Measurements from ENCODE around the gene TMEM217. TPM values are rescaled to one million over a fixed set of nuclear protein-coding genes. Genes with fewer than 3 reads are reported as not detected.

Gene TMEM217
- total RNA-seq, 2 donors from 2014 or later: 0.50 to 7.3 TPM

DNA sequence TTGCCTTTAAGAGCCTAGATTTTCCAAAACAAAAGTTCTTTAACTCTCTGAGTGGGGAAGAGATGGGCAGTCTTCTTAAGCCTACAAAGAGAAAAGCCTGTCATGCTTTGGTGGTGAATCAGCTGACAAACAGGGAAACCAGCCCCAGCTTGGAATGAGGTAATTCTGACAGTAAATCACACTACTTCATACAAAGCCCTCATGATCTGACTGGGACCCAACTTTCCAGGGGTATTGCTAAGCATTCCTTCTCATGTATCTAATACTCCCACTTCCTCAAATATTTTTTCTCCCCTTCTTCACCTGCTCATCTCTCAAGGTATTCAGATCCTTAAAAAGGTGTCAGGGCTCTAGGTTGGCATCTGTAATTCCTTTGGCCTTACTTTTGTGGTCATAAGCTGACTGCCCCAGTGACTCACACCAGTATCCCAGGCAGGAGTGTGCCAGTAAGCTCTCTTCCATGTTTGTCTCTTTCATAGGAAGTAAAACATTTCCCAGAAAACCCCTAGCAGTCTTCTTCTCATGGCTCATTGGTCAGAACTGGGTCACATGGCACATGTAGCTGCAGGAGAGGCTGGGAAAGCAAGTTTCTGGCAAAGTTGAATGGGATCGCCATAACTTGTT, 15.4 kb downstream of the TMEM217 start:
- Histone ChIP-seq H3K36me3 (no peaks in the 10 kb centered on the region), H3K4me3 (no peak overlapping the region), H3K4me1 (replicated peaks) (no peaks in the 10 kb centered on the region), H3K27me3 (replicated peaks; ENCODE audit: insufficient read depth) (no peaks in the 10 kb centered on the region), H3K27ac (peak overlapping the region; percentile 16 to 48), H3K9me3 (no peaks in the 10 kb centered on the region)
- intact Hi-C loops (cut with DNase I): no loop called here
- TF ChIP-seq, protein P1, sequence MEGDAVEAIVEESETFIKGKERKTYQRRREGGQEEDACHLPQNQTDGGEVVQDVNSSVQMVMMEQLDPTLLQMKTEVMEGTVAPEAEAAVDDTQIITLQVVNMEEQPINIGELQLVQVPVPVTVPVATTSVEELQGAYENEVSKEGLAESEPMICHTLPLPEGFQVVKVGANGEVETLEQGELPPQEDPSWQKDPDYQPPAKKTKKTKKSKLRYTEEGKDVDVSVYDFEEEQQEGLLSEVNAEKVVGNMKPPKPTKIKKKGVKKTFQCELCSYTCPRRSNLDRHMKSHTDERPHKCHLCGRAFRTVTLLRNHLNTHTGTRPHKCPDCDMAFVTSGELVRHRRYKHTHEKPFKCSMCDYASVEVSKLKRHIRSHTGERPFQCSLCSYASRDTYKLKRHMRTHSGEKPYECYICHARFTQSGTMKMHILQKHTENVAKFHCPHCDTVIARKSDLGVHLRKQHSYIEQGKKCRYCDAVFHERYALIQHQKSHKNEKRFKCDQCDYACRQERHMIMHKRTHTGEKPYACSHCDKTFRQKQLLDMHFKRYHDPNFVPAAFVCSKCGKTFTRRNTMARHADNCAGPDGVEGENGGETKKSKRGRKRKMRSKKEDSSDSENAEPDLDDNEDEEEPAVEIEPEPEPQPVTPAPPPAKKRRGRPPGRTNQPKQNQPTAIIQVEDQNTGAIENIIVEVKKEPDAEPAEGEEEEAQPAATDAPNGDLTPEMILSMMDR (IDR thresholded peaks at IDR 0.05): no peak
- TF ChIP-seq POLR2AphosphoS5 (IDR thresholded peaks at IDR 0.05) (peak; percentile 46), POLR2A (IDR thresholded peaks at IDR 0.05) (no peak)
- DNase-seq (ENCODE audit: low spot score): peak; percentile 36
- WGBS: 78% methylated on average over 1 of the region's 1 CpG

DNA sequence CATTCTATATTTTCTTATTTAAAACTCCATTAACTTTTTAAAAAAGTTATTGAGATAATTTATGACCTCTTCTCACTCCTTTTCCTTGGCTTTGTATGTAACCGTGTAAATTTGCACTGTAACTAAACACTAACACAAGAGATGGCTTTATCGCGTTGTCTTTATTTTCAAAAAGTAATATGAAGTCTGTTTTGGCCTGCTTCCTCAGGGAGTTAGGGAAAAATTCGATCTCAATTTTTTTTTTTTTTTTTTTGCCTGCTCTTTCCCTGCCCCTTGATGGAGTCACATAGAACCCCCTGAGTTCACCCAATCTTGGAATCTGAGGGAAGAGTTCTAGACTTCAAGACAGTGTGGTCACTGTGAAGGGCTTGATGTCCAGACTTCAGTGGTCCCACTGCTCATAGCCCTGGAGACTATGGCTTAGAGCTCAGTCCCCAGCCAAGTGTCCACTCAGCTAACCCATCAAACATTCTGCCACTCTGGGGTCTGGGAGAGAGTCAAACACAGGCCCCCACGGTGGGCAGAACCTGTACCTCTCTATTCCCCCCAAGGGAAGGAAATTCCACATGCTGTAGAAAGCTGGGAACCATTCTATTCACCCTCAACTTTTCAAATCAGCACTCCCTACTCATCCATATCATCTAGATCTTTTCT, 16.0 kb downstream of the TMEM217 start:
- Histone ChIP-seq H3K4me1 (replicated peaks) (no peaks in the 10 kb centered on the region), H3K9me3 (no peaks in the 10 kb centered on the region), H3K36me3 (no peaks in the 10 kb centered on the region), H3K4me3 (no peak overlapping the region), H3K27me3 (replicated peaks; ENCODE audit: insufficient read depth) (no peaks in the 10 kb centered on the region), H3K27ac (peak overlapping the region; percentile 16 to 48)
- no peak for DNase-seq (ENCODE audit: low spot score)
- TF ChIP-seq POLR2A (IDR thresholded peaks at IDR 0.05): no peak
- no peak for TF ChIP-seq POLR2AphosphoS5 (IDR thresholded peaks at IDR 0.05)
- TF ChIP-seq, protein P1 (IDR thresholded peaks at IDR 0.05): no peak
- intact Hi-C loops (cut with DNase I): no loop called here
- 52% methylated on average over 5 of the region's 5 CpGs for WGBS

DNA sequence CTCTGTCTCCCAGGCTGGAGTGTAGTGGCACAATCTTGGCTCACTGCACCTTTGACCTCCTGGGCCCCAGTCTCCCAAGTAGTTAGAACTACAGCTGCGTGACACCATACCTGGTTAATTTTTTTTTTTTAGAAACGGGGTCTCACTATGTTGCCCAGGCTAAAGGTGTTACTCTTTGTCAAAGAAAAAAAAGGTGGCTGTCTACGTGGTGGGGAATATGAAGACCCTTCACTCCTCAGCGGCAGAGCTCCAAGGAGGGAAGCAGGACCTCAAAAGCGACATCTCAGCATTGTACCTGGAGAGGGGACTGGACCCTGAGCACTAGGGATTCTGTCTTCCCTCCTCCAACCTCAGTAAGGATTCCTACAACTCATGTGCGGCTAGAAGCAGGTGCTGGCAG, 16.8 kb downstream of the TMEM217 start:
- TF ChIP-seq, protein P1 (IDR thresholded peaks at IDR 0.05): no peak
- TF ChIP-seq POLR2A (IDR thresholded peaks at IDR 0.05) (no peak), POLR2AphosphoS5 (IDR thresholded peaks at IDR 0.05) (no peak)
- H3K27ac ChIP-seq: no peak overlapping the region
- WGBS: 96% methylated on average over 6 of the region's 6 CpGs
- DNase-seq (ENCODE audit: low spot score): no peak
- no peak overlapping the region for H3K4me3 ChIP-seq
- H3K9me3 ChIP-seq: no peaks in the 10 kb centered on the region
- no peaks in the 10 kb centered on the region for H3K4me1 ChIP-seq (replicated peaks)
- H3K27me3 ChIP-seq (replicated peaks; ENCODE audit: insufficient read depth): no peaks in the 10 kb centered on the region
- intact Hi-C loops (cut with DNase I): no loop called here
- no peaks in the 10 kb centered on the region for H3K36me3 ChIP-seq

DNA sequence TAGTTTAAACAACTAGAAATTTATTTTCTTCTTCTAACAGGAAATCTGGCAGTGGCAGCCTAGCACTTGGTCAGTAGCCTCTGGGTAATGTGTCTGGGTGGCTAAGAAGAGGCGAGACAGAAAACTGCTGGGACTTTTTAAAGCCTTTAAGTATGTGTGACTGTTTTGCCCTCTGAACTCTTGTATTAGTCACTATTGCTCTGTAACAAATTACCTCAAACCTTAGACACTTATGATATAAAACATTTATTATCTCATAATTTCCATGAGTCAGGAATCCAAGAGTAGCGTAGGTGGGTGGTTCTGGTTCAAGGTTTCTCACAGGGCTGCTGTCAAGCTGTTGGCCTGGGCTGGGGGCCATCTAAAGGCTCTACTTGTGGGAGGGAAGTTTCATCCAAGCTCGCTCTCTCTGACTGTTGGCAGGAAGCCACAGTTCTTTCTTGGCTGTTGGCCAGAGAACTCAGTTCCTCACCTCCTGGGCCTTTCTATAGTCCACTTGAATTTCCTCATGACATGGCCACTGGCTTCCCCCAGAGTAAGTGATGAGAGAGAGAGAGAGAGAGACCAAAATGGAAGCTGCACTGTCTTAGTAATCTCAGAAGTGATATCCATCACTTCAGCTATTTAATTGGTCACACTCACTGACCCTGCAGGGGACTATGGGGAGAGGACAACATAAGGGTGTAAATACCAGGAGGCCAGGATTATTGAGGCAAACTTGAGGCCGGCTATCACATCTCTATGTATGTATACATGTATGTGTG, 17.8 kb downstream of the TMEM217 start:
- H3K27me3 ChIP-seq (replicated peaks; ENCODE audit: insufficient read depth): no peaks in the 10 kb centered on the region
- intact Hi-C loops (cut with DNase I): no loop called here
- DNase-seq (ENCODE audit: low spot score): peak; percentile 27
- no peaks in the 10 kb centered on the region for H3K4me1 ChIP-seq (replicated peaks)
- H3K4me3 ChIP-seq: no peak overlapping the region
- TF ChIP-seq POLR2A (IDR thresholded peaks at IDR 0.05): no peak
- TF ChIP-seq, protein P1 (IDR thresholded peaks at IDR 0.05): no peak
- TF ChIP-seq POLR2AphosphoS5 (IDR thresholded peaks at IDR 0.05): no peak
- WGBS: 57% methylated on average over 4 of the region's 4 CpGs
- no peaks in the 10 kb centered on the region for H3K9me3 ChIP-seq
- H3K36me3 ChIP-seq: no peaks in the 10 kb centered on the region
- H3K27ac ChIP-seq: no peak overlapping the region
